ENCODE data around the gene DUOXA2. TPM values are rescaled to one million over a fixed set of nuclear protein-coding genes. Genes with fewer than 3 reads are reported as not detected.
"Not testable (repeated sequence)": the region's sequence is repeated elsewhere in the genome, so short reads cannot be mapped to it uniquely, and the experiment has no call there.

Gene DUOXA2
- total RNA-seq, 1 donor from 2014 or later: not detected

- intact Hi-C loops (cut with micrococcal nuclease): no loop called here
Observed at GRCh38 chr15:45095661-45096060, 18.5 kb upstream of the DUOXA2 start.

- intact Hi-C loops (cut with micrococcal nuclease): no loop called here
Observed at GRCh38 chr15:45097466-45097865, 16.7 kb upstream of the DUOXA2 start.

- intact Hi-C loops (cut with micrococcal nuclease): no loop called here
Observed at GRCh38 chr15:45099549-45100165, 14.5 kb upstream of the DUOXA2 start.

GRCh38 chr15:45100884-45101625 is 13.1 kb upstream of the DUOXA2 start:
- intact Hi-C loops (cut with micrococcal nuclease): no loop called here

- intact Hi-C loops (cut with micrococcal nuclease): no loop called here
Observed at GRCh38 chr15:45101749-45102148, 12.4 kb upstream of the DUOXA2 start.

GRCh38 chr15:45102226-45102625 is 11.9 kb upstream of the DUOXA2 start:
- intact Hi-C loops (cut with micrococcal nuclease): no loop called here

- intact Hi-C loops (cut with micrococcal nuclease): not testable (repeated sequence)
Observed at GRCh38 chr15:45104170-45104569, 10.0 kb upstream of the DUOXA2 start.

GRCh38 chr15:45105586-45105985 is 8.5 kb upstream of the DUOXA2 start:
- intact Hi-C loops (cut with micrococcal nuclease): no loop called here

GRCh38 chr15:45106002-45106790 is 7.9 kb upstream of the DUOXA2 start:
- intact Hi-C loops (cut with micrococcal nuclease): no loop called here

- intact Hi-C loops (cut with micrococcal nuclease): no loop called here
Observed at GRCh38 chr15:45107941-45108630, 6.0 kb upstream of the DUOXA2 start.

- intact Hi-C loops (cut with micrococcal nuclease): no loop called here
Observed at GRCh38 chr15:45110256-45110820, 3.8 kb upstream of the DUOXA2 start.

GRCh38 chr15:45111390-45112142 is 2.6 kb upstream of the DUOXA2 start:
- intact Hi-C loops (cut with micrococcal nuclease): no loop called here

GRCh38 chr15:45112143-45112590 is 2.0 kb upstream of the DUOXA2 start:
- intact Hi-C loops (cut with micrococcal nuclease): no loop called here

GRCh38 chr15:45112591-45113379 is 1.3 kb upstream of the DUOXA2 start:
- intact Hi-C loops (cut with micrococcal nuclease): no loop called here

GRCh38 chr15:45113380-45113990 is 641 bp upstream of the DUOXA2 start:
- intact Hi-C loops (cut with micrococcal nuclease): no loop called here

GRCh38 chr15:45114751-45115085 is 592 bp downstream of the DUOXA2 start:
- intact Hi-C loops (cut with micrococcal nuclease): no loop called here

GRCh38 chr15:45115312-45115820 is 1.2 kb downstream of the DUOXA2 start:
- intact Hi-C loops (cut with micrococcal nuclease): no loop called here

GRCh38 chr15:45116006-45116481 is 1.9 kb downstream of the DUOXA2 start:
- intact Hi-C loops (cut with micrococcal nuclease): no loop called here
